ENCODE data around the gene MAP3K3. TPM values are rescaled to one million over a fixed set of nuclear protein-coding genes. Genes with fewer than 3 reads are reported as not detected.
A peak's percentile ranks its signal among the peaks of the same experiment; 100 is the strongest.

Gene MAP3K3
- total RNA-seq, 1 experiment from 2014 or later, result 24.3 TPM

GRCh38 chr17:63649813-63650212 lies 27.6 kb downstream of the MAP3K3 start:
- no peak overlapping the region for H4K8ac ChIP-seq (replicated peaks; ENCODE audit: insufficient read length, low read depth, low read length)
- no peak for DNase-seq
- Mint-ChIP-seq H3K27ac (peak overlapping the region in 1 of 3 experiments; percentile 46; a peak in 2 of 7 replicates), H3K4me3 (no peak overlapping the region), H3K27me3 (ENCODE audit: low read depth) (no peaks in the 10 kb centered on the region), H3K9me3 (no peaks in the 10 kb centered on the region), H3K4me1 (peaks cover 19 to 22% of the 10 kb centered on the region in 2 experiments), H3K36me3 (ENCODE audit: insufficient read depth in 1 of 3, low read depth in 3 of 3) (peaks cover 8 to 36% (median 16%) of the 10 kb centered on the region in 3 experiments; a peak in 5 of 7 replicates)
- H3K14ac ChIP-seq (ENCODE audit: insufficient read depth, low read length), result no peak overlapping the region
- H2AK5ac ChIP-seq (ENCODE audit: insufficient read length, low read length), result no peak overlapping the region
- H4K91ac ChIP-seq (ENCODE audit: insufficient read length, low read depth, low read length), result no peak overlapping the region
- H2BK20ac ChIP-seq (ENCODE audit: low read depth, low read length, poor library complexity, severe bottlenecking), result no peak overlapping the region
- H3K4ac ChIP-seq (ENCODE audit: low read depth, low read length), result no peak overlapping the region
- no peaks in the 10 kb centered on the region for H3K9me3 ChIP-seq (ENCODE audit: control insufficient read depth, low read depth, low read length)
- no peak overlapping the region for H2BK12ac ChIP-seq (ENCODE audit: insufficient read length, low read depth, low read length)
- H3K4me1 ChIP-seq (ENCODE audit: insufficient read depth, low read length), result peaks cover 4% of the 10 kb centered on the region; the same call in 1 of the 2 replicates
- H3K27ac ChIP-seq (ENCODE audit: insufficient read length, low read depth, low read length), result no peak overlapping the region
- no peaks in the 10 kb centered on the region for H3K27me3 ChIP-seq (ENCODE audit: insufficient read depth, low read length)
- H2BK15ac ChIP-seq (ENCODE audit: low read depth, low read length), result no peak overlapping the region
- no peaks in the 10 kb centered on the region for H3K23me2 ChIP-seq (ENCODE audit: insufficient read length, low read depth, low read length, poor library complexity, severe bottlenecking)
- TF ChIP-seq CTCF (conservative IDR thresholded peaks at IDR 0.05), result no peak
- no peak overlapping the region for H3K9ac ChIP-seq (ENCODE audit: extremely low read depth, insufficient read length, low read length)
- no peak overlapping the region for H4K5ac ChIP-seq (ENCODE audit: insufficient read length, low read depth, low read length)
- H3K79me2 ChIP-seq (ENCODE audit: insufficient read depth, low read length), result no peaks in the 10 kb centered on the region
- no peak overlapping the region for H2AFZ ChIP-seq (ENCODE audit: low read length)
- H2BK5ac ChIP-seq (ENCODE audit: insufficient read length, low read length), result no peak overlapping the region
- H2BK120ac ChIP-seq (ENCODE audit: low read depth, low read length, poor library complexity, severe bottlenecking), result no peak overlapping the region
- no peak overlapping the region for H3K23ac ChIP-seq (ENCODE audit: insufficient read length, low read depth, low read length)
- no peak overlapping the region for H3K18ac ChIP-seq (ENCODE audit: insufficient read length, low read depth, low read length)
- no peak overlapping the region for H3K4me2 ChIP-seq (ENCODE audit: insufficient read depth, insufficient read length, low read length)
- no peak overlapping the region for H3K56ac ChIP-seq (ENCODE audit: insufficient read length, low read depth, low read length)
- no peak overlapping the region for H3T11ph ChIP-seq (ENCODE audit: low read length)
- WGBS (ENCODE audit: extremely low coverage, insufficient read length, low lambda C conversion rate), result no CpG with 5 or more reads among the region's 1 CpG
- no peaks in the 10 kb centered on the region for H4K20me1 ChIP-seq (ENCODE audit: control insufficient read depth, insufficient read depth, insufficient read length)
- peaks cover 3% of the 10 kb centered on the region for H3K79me1 ChIP-seq (ENCODE audit: insufficient read depth, low read depth, low read length, poor library complexity, severe bottlenecking)
